SK-N-SH treated with all-trans-retinoic acid at 6 μM for 48 hours (cell line): Measurements from ENCODE around the gene SLC13A3.

Source experiments
- CSRNP3 ChIP-seq: fragments of 250-450 bp; sonication (Bioruptor Pico); IDR thresholded peaks from 2 replicates; pipeline ENCODE4 v1.5.1; 2021; ENCODE audit warnings: mild to moderate bottlenecking, moderate library complexity
- OSR1 ChIP-seq: fragments of 250-450 bp; sonication (Bioruptor Pico); IDR thresholded peaks from 2 replicates; pipeline ENCODE4 v1.8.0; 2022; ENCODE audit warnings: moderate library complexity, mild to moderate bottlenecking, inconsistent platforms
- RARB ChIP-seq: fragments of 250-450 bp; sonication (Bioruptor Pico); IDR thresholded peaks from 2 replicates; pipeline ENCODE4 v1.8.0; 2021; ENCODE audit warnings: mild to moderate bottlenecking, moderate library complexity
- ZFP3 ChIP-seq: fragments of 250-450 bp; sonication (Bioruptor Pico); IDR thresholded peaks from 2 replicates; pipeline ENCODE4 v1.5.0; 2020; ENCODE audit warnings: mild to moderate bottlenecking, moderate library complexity
- ZFP30 ChIP-seq: fragments of 450-650 bp; formaldehyde crosslinking; IDR thresholded peaks from 2 replicates; pipeline ENCODE4 v1.5.0; 2022; ENCODE audit warnings: mild to moderate bottlenecking, moderate library complexity
- ZNF70 ChIP-seq: fragments of 450-650 bp; formaldehyde crosslinking; IDR thresholded peaks from 2 replicates; pipeline ENCODE4 v1.5.0; 2020; ENCODE audit warnings: mild to moderate bottlenecking, moderate library complexity
- TF ChIP-seq, protein P1 (sequence below): fragments of 250-450 bp; sonication (Bioruptor Pico); IDR thresholded peaks from 2 replicates; pipeline ENCODE4 v1.8.0; 2020; ENCODE audit warnings: mild to moderate bottlenecking, moderate library complexity, borderline replicate concordance

DNA sequence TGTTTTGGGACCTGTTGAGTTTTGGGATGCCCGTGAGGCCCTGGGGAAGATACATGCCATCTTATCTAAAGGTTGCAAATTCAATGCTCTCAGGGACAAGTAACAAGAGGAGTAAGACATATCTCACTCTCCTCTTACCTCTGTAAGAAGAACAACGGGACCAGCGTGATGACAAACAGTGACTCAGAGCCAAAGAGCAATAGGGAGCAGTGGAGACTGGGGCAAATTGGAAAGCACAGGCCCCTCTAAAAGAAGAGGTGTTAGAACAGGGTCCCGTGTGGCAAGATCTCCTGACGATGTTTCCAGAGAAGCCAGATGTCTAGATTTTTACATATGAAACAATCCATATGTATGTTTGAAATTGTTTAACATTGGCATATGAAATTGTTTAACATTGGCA lies 26.3 kb upstream of the SLC13A3 start:
- TF ChIP-seq ZFP3 (CRISPR knock-in tag): no peak
- TF ChIP-seq ZNF70 (CRISPR knock-in tag): no peak
- no peak for TF ChIP-seq CSRNP3
- no peak for TF ChIP-seq RARB (CRISPR knock-in tag)
- TF ChIP-seq OSR1: no peak
- TF ChIP-seq, protein P1, sequence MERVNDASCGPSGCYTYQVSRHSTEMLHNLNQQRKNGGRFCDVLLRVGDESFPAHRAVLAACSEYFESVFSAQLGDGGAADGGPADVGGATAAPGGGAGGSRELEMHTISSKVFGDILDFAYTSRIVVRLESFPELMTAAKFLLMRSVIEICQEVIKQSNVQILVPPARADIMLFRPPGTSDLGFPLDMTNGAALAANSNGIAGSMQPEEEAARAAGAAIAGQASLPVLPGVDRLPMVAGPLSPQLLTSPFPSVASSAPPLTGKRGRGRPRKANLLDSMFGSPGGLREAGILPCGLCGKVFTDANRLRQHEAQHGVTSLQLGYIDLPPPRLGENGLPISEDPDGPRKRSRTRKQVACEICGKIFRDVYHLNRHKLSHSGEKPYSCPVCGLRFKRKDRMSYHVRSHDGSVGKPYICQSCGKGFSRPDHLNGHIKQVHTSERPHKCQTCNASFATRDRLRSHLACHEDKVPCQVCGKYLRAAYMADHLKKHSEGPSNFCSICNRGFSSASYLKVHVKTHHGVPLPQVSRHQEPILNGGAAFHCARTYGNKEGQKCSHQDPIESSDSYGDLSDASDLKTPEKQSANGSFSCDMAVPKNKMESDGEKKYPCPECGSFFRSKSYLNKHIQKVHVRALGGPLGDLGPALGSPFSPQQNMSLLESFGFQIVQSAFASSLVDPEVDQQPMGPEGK: no peak
- no peak for TF ChIP-seq ZFP30 (CRISPR knock-in tag)
